ENCODE results near the gene GLIPR1.
A peak's percentile ranks its signal among the peaks of the same experiment; 100 is the strongest.
"Not testable (repeated sequence)": the region's sequence is repeated elsewhere in the genome, so short reads cannot be mapped to it uniquely, and the experiment has no call there.

The GLIPR1 gene

DNA sequence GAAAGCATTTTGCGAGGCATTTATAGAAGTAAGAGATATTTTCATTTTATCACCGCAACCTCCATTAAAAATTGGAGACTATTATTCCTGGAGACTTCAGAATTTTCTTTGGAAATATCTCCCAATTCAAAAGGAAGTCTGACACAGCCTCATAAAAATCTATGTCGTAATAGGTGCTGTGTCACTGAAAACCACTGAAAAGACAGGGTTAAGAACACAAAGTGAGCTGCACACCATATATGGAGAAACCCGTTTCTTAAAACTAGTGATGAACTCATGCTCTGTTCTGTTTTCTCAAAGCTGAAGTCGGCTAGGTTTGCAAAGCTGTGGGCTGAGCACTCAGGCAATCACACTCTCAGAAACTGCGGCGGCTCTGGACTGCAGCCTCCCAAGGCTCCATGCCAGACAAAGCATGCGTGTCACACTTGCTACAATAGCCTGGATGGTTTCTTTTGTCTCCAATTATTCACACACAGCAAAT is at the start of gene GLIPR1:
Gene GLIPR1, plus strand, starts transcription at position 287 of the 481 bp plus-strand sequence. Its CDS starts 126 bp downstream, at position 413.
- in situ Hi-C loops (cut with MboI; ENCODE audit: low pct_unique_long_range_greater_than_20kb, low sequenced_read_pairs), result no loop called here
- peak; percentile 89 for DNase-seq

DNA sequence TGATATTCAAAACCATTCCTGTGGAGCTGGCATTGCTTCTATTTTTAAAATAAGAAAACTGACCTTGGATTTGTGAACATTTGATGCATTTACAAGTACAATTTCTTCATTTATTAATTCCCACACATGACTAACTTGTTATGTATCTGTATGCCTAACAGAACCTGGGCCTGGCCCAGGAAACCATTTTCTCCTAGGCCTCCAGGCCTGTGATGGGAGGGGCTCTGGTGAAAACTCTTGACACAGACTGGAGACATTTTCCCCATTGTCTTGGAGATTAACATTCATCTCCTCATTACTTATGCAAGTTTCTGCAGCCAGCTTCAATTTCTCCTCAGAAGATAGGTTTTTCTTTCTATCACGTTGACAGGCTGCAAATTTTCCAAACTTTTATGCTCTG is 47.6 kb upstream of the GLIPR1 start:
- in situ Hi-C loops (cut with MboI; ENCODE audit: low pct_unique_long_range_greater_than_20kb, low sequenced_read_pairs), result no loop called here
- no peak for DNase-seq

DNA sequence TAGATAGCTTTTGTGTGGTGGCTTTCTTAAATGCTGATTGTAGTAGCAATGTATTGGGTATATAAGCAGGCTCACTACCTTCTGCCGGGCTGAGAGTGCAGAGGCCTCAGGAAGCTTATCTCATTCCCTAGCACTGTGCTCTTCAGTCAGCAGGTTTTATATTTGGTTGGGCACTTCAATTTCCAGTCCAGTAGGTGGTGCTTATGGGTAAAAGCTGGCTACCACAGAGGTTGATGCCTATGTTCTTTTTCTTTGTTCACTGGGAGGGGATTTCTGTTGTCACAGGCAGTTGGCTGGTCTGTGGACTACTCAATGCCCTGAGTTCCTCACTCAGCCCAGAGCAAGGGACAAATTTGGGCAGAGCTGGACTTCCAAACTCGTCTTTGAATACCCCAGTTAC is 43.0 kb upstream of the GLIPR1 start:
- peak; percentile 69 for DNase-seq

DNA sequence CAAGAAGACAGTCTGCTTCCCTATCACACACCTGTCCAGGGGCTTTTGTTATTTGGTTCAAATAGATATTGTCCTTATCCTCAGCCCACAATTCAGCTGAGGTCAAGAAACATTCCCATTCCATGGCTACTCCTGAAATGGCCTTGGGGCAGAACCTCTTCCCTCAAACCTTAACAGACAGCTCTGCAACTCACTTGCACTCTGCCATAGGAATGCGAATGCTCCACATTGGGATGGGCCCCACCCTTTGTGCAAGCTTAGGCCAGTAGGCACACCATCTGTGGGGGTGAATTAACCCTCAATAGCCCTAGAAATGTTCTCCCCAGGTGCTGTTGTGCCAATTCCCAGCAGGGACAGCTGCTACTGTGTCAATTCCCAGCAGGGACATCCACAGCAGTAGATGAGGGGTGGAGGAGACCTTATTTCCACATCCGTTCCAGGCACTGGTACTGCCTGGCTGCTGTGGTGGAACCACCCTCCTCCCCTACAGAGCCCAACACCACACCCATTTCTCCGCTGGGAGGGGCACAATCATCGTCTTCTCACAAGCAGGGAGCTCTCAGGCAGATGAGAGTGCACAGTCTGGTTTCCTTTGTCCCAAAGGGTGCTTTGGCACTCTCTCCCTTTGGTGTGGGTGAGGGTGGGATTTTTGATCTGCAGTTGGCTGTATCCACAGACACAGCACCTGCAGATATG is 42.3 kb upstream of the GLIPR1 start:
- in situ Hi-C loops (cut with MboI; ENCODE audit: low pct_unique_long_range_greater_than_20kb, low sequenced_read_pairs), result no loop called here
- DNase-seq, result no peak

More for the DNA sequence above, 43.0 kb upstream of the GLIPR1 start:
- in situ Hi-C loops (cut with MboI; ENCODE audit: low pct_unique_long_range_greater_than_20kb, low sequenced_read_pairs), result no loop called here

DNA sequence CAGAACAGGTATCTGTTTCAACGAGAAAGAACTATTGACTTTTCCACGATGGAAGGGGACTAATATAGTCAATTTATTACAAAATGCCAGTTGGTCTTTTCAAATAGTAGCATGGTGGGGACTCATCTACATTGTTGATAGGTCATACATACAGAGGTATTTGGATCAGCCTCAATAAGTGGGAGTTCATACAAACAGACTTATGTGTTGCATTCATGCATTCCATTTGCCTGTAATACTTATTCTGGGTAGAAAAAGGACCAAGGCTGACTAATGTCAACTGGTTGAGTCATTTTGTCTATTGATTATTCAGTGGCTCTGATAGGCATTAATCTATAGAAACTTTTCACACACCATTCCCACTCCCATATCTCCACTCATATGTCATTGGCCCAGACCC is 41.5 kb upstream of the GLIPR1 start:
- in situ Hi-C loops (cut with MboI; ENCODE audit: low pct_unique_long_range_greater_than_20kb, low sequenced_read_pairs), result no loop called here
- no peak for DNase-seq

DNA sequence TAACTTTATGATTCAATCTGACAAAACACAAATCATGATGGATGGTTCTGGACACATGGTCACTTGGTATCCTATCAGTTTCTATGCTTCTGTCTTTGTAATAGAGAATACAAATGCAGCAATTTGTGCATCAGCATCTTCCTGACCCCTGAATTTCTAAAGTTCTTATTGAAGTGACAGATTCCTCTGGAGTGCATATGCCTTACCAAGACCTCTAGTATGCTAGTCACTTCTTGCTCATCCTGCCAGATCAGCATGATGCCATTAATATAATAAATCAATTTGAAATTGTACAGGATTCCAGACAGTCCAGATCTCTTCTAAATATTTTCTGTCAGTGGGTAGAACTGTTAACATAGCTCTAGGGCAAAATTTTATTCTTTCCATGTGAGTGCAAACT is 40.6 kb upstream of the GLIPR1 start:
- no peak for DNase-seq
- in situ Hi-C loops (cut with MboI; ENCODE audit: low pct_unique_long_range_greater_than_20kb, low sequenced_read_pairs), result no loop called here

DNA sequence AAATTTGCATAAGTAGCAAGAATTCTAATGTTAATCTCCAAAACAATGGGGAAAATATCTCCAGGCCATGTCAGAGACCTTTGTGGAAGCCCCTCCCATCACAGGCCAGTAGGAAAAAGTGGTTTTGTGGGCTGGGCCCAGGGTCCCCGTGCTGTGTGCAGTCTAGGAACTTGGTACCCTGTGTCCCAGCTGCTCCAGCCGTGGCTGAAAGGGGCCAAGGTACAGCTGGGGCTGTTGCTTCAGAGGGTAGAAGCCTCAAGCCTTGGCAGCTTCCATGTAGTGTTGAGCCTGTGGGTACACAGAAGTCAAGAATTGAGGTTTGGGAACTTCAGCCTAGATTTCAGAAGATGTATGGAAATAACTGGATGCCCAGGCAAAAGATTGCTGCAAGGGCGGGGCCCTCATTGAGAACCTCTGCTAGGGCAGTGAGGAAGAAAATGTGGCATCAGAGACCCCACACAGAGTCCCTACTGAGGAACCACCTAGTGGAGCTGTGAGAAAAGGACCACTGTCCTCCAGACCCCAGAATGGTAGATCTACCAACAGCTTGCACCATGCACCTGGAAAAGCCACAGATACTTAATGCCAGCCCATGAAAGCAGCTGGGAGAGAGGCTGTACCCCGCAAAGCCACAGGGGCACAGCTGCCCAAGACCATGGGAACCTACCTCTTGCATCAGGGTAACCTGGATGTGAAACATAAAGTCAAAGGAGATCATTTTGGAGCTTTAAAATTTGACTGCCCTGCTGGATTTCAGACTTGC is 38.7 kb upstream of the GLIPR1 start:
- in situ Hi-C loops (cut with MboI; ENCODE audit: low pct_unique_long_range_greater_than_20kb, low sequenced_read_pairs); DNase-seq: not testable (repeated sequence)

DNA sequence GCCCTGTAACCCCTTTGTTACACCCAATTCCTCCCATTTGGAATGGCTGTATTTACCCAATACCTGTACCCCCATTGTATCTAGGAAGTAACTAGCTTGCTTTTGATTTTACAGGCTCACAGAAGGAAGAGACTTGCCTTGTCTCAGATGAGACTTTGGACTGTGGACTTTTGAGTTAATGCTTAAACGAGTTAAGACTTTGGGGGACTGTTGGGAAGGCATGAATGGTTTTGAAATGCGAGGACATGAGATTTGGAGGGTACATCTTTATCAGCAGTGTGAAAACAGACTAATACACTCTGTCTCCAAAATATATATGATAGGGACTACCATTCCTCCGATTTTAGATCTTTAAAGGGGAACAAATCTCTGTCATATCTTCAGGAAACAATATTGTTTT is 38.1 kb upstream of the GLIPR1 start:
- DNase-seq; in situ Hi-C loops (cut with MboI; ENCODE audit: low pct_unique_long_range_greater_than_20kb, low sequenced_read_pairs): not testable (repeated sequence)

DNA sequence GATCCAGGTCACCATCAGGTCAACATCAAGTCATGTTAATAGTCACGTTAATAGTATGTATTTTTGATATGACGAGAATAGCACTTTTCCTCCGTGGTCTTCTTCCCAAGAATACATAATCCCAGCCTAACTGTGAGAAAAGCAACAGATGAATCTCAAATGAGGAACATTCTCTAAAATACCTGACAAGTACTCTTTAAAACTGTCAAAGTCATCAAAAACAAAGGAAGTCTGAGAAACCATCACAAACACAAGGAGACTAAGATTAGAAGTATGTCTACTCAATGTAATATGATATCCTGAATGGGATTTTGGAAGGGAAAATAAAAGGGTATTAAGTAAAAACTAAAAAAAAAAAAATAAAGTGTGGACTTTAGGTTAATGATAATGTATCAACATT is 36.8 kb upstream of the GLIPR1 start:
- in situ Hi-C loops (cut with MboI; ENCODE audit: low pct_unique_long_range_greater_than_20kb, low sequenced_read_pairs), result no loop called here
- peak; percentile 43 for DNase-seq

DNA sequence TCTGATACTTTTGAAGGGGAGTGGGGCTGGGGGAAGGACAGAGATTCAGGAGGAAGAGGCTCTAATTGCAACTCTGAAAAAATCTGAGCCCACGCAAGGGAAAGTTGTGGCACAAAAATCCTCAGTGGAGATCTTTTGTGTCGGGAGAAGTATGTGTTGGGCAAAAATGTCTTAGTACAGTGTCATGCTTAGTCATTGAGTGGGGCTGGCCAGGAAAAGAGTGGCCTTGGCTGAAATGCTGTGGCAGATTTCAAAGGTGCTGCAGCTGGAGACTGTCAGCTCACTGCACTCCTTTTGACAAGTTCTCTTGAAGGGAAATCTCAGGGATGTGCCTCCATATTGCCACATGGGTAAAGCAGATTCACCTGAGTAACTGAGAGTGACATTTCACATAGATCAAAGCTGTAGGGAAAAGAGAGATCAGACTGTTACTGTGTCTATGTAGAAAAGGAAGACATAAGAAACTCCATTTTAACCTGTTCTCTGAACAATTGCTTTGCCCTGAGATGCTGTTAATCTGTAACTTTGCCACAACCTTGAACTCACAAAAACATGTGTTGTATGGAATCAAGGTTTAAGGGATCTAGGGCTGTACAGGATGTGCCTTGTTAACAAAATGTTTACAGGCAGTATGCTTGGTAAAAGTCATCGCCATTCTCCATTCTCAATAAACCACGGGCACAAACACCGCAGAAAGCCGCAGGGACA is 36.0 kb upstream of the GLIPR1 start:
- in situ Hi-C loops (cut with MboI; ENCODE audit: low pct_unique_long_range_greater_than_20kb, low sequenced_read_pairs), result no loop called here
- DNase-seq, result peak; percentile 41

DNA sequence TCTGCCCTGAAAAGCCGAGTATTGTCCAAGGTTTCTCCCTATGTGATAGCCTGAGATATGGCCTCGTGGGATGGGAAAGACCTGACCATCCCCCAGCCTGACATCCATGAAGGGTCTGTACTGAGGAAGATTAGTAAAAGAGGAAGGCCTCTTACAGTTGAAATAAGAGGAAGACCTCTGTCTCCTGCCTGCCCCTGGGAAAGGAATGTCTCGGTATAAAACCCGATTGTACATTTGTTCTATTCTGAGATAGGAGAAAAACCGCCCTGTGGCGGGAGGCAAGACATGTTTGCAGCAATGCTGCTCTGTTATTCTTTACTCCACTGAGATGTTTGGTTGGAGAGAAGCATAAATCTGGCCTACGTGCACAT is 35.4 kb upstream of the GLIPR1 start:
- DNase-seq, result peak; percentile 71
- in situ Hi-C loops (cut with MboI; ENCODE audit: low pct_unique_long_range_greater_than_20kb, low sequenced_read_pairs), result not testable (repeated sequence)

DNA sequence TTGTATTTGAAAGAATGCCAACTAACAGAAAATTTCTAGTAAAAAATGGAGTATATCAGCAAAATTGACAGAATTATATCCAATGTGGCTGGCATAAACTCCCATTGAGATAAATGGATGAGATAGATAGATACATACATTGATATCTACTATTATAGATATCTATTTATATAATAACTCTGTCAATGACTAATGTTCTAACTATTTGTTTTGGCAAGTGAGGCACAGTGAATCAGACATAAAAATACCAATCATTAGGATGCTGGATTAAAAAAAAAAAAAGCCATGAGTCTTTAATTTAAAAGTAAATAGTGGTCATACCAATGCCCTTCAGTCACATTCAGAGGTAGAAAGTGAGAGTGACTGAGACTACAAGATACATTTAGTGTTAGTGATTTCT is 33.7 kb upstream of the GLIPR1 start:
- in situ Hi-C loops (cut with MboI; ENCODE audit: low pct_unique_long_range_greater_than_20kb, low sequenced_read_pairs), result no loop called here
- no peak for DNase-seq

DNA sequence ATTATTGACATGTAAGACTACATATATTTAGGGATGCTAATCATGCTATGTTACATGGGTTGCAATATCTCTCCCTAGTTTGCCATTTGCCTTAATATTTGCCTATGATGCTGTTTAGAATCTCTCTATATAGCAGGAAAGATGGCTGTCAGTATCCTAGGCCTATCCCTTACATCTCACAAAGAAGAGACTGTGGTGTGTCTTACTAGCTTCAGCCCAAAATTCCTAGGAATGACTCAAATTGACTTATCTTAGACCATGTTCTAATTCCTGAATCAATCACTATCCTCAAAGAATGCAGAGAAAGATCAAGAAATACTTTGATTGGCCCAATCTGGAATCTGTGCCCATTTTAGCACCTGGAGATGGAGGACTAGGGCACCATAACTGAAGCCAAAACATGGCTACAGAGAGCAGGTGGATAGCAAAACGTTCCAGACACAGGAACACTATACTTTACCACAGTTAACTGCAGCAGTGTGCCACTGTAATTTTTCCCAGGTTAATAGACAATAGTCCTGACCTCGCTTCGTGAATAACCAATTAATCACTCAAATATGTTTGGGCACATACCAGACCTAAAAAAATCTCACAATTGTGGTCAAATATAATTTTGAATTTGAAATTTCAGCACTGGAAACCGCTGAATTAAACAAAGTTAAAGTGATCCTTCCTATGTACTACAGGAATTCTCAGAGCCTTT is 32.7 kb upstream of the GLIPR1 start:
- DNase-seq, result no peak

DNA sequence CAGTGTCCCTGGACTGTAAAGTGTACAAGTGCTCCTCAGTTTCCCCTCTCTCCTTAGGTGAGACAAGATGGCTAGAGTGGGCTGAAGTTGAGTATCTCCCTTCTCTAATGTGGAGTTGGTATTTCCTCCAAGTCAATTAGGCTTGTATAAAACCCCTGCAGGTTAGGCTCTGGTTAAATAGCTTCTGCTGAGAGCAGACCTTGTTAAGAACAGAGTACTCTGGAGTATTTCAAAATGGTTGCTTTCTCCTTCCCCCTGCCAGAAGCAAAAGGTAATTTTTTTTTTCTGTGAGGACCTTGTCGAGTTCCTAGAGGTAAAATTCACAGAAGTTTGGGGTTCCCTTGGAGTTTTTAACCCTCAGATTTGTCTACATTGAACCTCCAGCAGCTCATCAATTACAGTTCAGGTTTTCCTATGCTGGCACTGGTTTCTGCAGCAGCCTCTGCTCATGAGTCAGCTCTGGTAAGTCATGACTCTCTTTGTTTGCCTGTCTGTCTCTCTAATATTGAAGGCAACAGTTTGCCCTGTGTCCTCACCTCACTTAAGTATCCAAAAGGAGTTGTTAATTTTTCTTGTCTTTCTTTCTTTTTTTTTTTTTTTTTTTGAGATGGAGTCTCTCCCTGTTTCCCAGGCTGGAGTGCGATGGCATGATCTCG is 27.8 kb upstream of the GLIPR1 start:
- no peak for DNase-seq
- in situ Hi-C loops (cut with MboI; ENCODE audit: low pct_unique_long_range_greater_than_20kb, low sequenced_read_pairs), result no loop called here

More for the DNA sequence above, 32.7 kb upstream of the GLIPR1 start:
- in situ Hi-C loops (cut with MboI; ENCODE audit: low pct_unique_long_range_greater_than_20kb, low sequenced_read_pairs), result no loop called here

DNA sequence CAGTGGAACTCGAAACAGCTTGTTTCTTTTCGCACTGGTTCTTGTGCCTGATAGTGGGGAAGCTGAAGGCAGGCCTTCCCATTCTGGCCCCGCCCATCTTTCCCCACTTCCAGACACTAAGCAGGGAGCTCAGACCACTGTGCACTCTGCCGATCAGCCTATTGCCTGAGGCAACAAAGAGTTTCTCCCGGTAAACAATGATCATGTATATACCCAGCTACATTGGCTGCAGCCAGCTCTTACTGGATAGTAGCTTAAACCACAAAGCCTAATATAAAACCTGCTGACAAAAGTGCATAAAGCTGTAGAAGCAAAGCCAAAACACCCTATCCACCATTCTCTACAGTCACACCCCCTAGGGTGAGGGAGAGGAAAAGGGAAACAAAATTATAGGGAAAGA is 24.7 kb upstream of the GLIPR1 start:
- DNase-seq, result no peak
- in situ Hi-C loops (cut with MboI; ENCODE audit: low pct_unique_long_range_greater_than_20kb, low sequenced_read_pairs), result no loop called here

DNA sequence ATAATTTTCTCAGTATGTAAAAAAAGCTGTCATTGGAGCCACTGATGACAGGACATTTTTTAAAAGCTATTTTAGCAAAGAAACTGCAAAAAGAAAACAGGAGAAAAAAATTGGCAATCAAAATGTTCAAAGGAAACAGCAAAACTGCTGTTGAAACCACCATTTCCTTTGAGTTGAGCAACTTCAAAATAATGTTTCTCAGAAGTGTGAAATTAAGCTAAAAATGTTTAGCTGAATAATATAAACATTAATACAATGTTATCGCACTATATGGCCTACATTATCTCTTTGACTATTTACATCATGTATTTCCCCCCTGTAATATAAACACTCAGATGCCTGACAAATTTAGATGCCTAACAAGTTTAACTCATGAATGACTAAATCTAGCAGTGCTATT is 23.4 kb upstream of the GLIPR1 start:
- DNase-seq, result no peak
- in situ Hi-C loops (cut with MboI; ENCODE audit: low pct_unique_long_range_greater_than_20kb, low sequenced_read_pairs), result no loop called here

DNA sequence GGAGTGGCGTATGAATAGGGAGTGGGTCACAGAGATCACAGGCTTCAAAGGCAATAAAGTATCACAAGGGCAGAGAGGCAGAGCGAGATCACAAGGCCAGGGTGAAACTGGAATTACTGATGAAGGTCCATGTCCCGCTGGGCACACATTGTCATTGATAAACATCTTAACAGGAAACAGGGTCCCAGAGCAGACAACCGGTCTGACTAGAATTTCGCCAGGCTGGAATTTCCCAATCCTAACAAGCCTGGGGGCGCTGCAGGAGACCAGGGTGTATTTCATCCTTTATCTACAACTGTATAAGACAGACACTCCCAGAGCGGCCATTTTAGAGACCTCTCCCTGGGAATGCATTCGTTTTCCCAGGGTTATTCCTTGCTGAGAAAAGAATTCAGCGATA is 22.7 kb upstream of the GLIPR1 start:
- DNase-seq; in situ Hi-C loops (cut with MboI; ENCODE audit: low pct_unique_long_range_greater_than_20kb, low sequenced_read_pairs): not testable (repeated sequence)

DNA sequence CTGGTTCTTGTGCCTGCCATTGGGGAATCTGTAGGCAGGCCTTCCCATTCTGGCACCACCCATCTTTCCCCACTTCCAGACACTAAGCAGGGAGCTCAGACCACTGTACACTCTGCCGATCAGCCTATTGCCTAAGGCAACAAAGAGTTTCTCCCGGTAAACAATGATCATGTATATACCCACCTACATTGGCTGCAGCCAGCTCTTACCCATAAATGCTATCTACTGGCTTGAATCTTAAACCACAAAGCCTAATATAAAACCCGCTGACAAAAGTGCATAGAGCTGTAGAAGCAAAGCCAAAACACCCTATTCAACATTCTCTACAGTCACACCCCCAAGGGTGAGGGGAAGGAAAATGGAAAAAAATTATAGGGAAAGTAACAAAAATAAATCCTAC is 20.8 kb upstream of the GLIPR1 start:
- in situ Hi-C loops (cut with MboI; ENCODE audit: low pct_unique_long_range_greater_than_20kb, low sequenced_read_pairs), result no loop called here
- DNase-seq, result no peak

DNA sequence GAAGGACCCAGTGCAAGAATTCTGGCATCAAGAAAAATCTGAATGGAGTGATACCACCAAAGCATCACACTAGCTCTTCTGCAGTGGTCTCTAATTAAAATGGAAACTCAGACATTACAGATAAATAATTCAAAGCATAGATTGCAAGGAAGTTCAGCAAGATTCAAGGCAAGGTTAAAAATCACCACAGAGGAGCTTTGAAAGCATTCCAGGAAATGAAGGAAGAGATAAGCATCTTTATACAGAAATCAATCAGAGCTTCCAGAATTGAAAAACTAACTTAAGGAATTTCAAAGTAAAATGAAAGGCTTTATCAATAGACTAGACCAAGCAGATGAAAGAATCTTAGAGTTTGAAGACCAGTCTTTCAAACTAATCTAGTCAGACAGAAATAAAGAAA is 20.4 kb upstream of the GLIPR1 start:
- in situ Hi-C loops (cut with MboI; ENCODE audit: low pct_unique_long_range_greater_than_20kb, low sequenced_read_pairs), result no loop called here
- no peak for DNase-seq

Data from KBM-7 (cell line).